ENCODE results near the gene LY6G5C.
A peak's percentile ranks its signal among the peaks of the same experiment; 100 is the strongest.

LY6G5C gene

DNA sequence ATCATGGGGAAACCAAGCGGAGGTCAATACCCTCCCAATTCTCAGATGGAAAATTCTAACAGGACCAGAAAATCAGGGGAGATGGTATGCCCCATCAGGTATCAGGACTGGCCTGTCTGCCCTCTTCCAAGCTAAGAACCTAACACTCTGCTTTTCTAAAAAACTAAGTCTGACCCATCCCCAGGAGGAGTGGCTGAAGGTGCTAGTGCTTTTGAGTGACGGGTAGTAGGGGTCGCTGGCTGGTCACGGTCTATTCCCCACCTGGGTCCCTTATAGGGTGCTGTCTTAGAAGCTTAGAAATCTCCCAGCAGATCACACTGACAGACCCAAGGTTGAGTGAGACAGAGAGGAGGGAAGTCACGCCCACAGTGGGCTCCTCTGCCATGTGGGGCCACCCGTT lies 12.7 kb upstream of the LY6G5C start:
- no peak for FAIRE-seq
- no peak for DNase-seq (ENCODE audit: extremely low spot score, insufficient read length, low read depth)

DNA sequence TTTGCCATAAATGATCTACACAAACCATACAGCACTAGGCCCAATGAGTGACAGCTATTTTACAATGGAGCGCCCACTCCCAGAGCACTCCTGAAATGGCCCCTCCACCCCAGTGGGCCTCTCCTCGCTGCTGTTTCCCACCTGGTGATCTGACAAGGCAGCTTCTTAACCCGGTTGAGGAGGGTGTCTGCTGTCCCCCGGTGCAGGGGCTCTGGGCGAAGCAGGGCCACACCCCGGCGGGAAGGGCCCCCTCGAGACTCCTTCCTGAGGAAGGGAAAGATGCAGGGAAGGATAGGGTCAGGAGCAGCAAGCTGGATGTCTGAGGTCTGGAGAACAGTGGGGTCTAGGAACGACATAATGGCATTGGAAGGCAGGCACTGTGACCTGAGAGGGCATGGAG lies 12.0 kb upstream of the LY6G5C start:
- FAIRE-seq: no peak

GRCh38 chr6:31692353-31692752 lies 11.5 kb upstream of the LY6G5C start:
- FAIRE-seq (no peak), DNase-seq (ENCODE audit: extremely low spot score, insufficient read length, low read depth) (no peak)

More for the DNA sequence above, 12.0 kb upstream of the LY6G5C start:
- no peak for DNase-seq (ENCODE audit: extremely low spot score, insufficient read length, low read depth)

GRCh38 chr6:31691564-31692108 lies 10.8 kb upstream of the LY6G5C start:
- no peak for FAIRE-seq
- no peak for DNase-seq (ENCODE audit: extremely low spot score, insufficient read length, low read depth)

- DNase-seq (ENCODE audit: extremely low spot score, insufficient read length, low read depth) (no peak), FAIRE-seq (no peak)
These were observed 10.2 kb upstream of the LY6G5C start for GRCh38 chr6:31691078-31691463.

- DNase-seq (ENCODE audit: extremely low spot score, insufficient read length, low read depth) (no peak), FAIRE-seq (no peak)
These were observed 9.6 kb upstream of the LY6G5C start for GRCh38 chr6:31690231-31691077.

DNA sequence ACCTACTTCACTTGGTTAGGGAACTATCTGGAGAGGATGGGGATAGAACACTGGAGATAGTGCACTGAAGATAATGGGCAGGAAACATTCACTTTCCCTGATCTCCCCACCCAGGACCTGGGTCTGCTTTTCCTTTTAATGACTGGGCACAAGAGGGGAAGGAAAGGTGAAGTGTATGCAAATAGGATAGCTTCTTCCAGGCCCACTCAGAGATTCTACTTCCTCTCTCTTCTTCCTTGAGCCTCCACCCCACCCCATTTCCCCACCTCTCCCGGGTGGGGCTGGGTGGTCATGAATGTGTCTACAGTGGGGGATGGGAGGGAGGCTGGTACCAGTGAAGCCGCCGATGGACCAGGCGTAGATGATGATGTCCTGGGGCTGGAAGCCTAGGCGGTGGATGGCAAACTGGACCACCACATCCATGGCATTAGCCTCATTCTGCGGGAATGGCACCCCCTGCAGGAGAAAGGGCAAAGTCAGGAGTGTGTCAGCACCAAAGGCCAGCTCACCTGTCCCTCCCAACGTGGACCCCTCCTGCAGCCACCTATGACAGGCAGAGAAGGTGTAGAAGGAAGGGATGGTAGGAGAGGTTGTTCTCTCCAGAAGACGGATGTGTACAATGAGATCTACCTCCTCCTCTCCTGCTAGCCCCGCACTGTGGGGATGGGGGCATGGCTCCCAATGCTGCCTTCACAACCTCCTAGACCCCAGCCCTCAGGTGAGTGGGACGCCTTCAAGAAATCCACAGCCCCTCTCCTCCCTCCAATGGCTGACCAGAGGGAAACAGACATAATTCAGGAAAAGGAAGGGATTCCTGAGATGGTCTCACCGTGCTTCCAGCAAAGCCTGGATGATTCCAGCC lies 8.6 kb upstream of the LY6G5C start:
- FAIRE-seq: no peak

GRCh38 chr6:31687860-31688693 lies 7.2 kb upstream of the LY6G5C start:
- no peak for FAIRE-seq
- DNase-seq (ENCODE audit: extremely low spot score, insufficient read length, low read depth): no peak

More for the DNA sequence above, 8.6 kb upstream of the LY6G5C start:
- no peak for DNase-seq (ENCODE audit: extremely low spot score, insufficient read length, low read depth)

DNA sequence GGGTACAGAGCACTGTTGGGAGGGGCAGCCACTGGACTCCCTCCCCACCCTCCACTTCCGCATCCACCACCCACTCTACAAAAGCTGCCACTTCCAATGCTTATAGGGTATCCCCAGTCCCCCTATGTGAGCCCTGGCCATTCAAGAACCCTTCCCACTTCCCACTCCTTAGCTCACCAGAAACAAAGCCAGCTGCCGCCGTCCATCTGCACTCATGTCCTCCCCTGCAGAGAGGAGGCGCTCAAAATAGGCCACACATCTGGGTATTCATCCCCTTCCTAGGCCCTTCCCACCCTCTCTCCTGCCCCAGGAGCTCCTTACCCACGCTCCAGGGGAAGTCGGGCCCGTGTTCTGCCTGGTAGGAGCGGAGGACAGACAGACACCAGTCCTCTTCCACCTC lies 6.5 kb upstream of the LY6G5C start:
- FAIRE-seq: no peak
- no peak for DNase-seq (ENCODE audit: extremely low spot score, insufficient read length, low read depth)

GRCh38 chr6:31686483-31686882 lies 5.6 kb upstream of the LY6G5C start:
- no peak for DNase-seq (ENCODE audit: extremely low spot score, insufficient read length, low read depth)
- FAIRE-seq: no peak

DNA sequence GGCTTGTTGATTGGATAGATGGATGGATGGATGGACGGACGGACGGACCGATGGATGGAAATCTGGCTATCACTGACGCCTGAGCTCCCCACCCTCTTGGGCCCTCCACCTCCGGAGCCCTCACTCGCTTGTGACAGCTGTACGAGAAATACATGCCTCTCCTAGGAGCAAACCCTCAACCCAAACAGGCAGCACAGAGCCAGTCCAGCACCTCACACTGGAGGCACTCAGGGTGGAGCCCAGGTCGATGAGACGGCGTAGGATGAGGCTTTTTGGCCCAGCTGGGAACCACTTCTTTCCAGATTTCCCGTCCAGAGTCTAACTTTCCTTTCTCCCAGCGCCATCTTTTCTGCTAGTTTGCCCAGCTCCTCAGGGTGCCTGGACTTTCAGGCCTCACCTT lies 2.7 kb upstream of the LY6G5C start:
- FAIRE-seq (no peak), DNase-seq (ENCODE audit: extremely low spot score, insufficient read length, low read depth) (no peak)

DNA sequence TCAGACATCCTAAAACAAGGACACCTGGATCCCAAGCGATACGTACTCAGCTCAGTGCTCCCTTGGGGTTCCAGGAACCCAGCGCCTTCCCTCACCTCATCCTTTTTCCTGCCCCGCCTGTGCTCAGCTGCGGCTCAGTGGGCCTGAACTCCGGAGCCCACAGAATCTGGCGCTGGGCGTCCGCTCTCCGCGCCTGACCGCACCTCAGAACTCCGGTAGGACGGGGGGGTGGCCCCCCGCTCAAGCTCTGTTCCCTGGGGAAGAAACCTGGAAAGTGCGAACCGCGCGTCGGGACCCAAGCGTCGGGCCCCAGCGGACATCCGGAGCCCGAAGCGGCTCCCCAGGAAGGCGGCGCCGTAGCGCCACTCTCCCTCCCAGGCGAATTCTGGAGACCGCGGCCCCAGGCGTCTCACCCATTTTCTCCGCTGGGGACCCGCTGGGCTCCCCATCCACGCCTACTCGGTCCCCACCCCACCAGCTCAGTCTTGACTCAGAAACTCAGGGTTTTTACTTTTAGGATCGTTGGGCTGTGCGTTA lies 336 bp upstream of the LY6G5C start:
- no peak for DNase-seq (ENCODE audit: extremely low spot score, insufficient read length, low read depth)
- peak; percentile 50 for FAIRE-seq

GRCh38 chr6:31677955-31678354 lies 2.9 kb downstream of the LY6G5C start:
- no peak for FAIRE-seq
- DNase-seq (ENCODE audit: extremely low spot score, insufficient read length, low read depth): no peak

- no peak for DNase-seq (ENCODE audit: extremely low spot score, insufficient read length, low read depth)
- no peak for FAIRE-seq
These were observed 4.0 kb downstream of the LY6G5C start for GRCh38 chr6:31676904-31677303.

- no peak for FAIRE-seq
- no peak for DNase-seq (ENCODE audit: extremely low spot score, insufficient read length, low read depth)
These were observed 4.5 kb downstream of the LY6G5C start for GRCh38 chr6:31676322-31676903.

GRCh38 chr6:31669676-31670075 lies 11.2 kb downstream of the LY6G5C start, which contains the start of gene LY6G5B:
LY6G5B (plus strand) TSS chr6:31669976; CDS start chr6:31670951, 975 bp downstream.
- no peak for DNase-seq (ENCODE audit: extremely low spot score, insufficient read length, low read depth)
- no peak for FAIRE-seq

- DNase-seq (ENCODE audit: extremely low spot score, insufficient read length, low read depth) (no peak), FAIRE-seq (no peak)
These were observed 14.4 kb downstream of the LY6G5C start for GRCh38 chr6:31666337-31666965.

DNA sequence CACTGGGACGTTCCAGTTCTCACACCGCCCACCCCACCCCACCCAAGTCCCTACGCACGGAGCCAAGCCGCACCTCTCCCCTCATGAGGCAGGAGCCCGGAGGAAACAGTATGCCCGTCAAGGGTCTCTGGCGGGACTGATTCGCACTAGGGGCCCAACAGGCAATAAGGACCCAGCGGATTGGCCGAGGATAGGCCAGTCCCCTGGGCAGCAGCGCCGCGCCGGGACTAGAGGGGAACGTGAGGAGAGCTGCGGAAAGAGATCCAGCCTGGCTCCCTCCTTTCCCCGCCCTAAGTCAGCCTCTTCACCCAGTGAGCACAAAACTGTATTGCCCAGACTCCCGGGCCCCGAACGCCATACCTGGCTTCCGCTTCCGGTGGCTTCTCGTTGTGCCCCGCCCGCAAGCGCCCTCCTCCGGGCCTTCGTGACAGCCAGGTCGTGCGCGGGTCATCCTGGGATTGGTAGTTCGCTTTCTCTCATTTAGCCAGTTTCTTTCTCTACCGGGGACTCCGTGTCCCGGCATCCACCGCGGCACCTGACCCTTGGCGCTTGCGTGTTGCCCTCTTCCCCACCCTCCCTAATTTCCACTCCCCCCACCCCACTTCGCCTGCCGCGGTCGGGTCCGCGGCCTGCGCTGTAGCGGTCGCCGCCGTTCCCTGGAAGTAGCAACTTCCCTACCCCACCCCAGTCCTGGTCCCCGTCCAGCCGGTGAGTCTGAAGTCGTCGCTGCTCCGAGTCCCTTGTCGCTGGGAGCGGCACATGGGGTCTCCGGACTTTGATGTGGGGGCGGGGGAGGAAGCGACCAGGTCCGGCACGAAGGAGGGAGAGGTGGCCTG lies 15.1 kb downstream of the LY6G5C start, which contains the start of gene CSNK2B:
Gene CSNK2B (plus strand): TSS at position 580 of the 836 bp plus-strand sequence. CDS start 752 bp downstream, outside the sequence.
- FAIRE-seq (peak; percentile 92), DNase-seq (ENCODE audit: extremely low spot score, insufficient read length, low read depth) (peak; percentile 93)

Measured in GM18507 (cell line).